ENCODE results near the gene PCMT1. TPM values are rescaled to one million over a fixed set of nuclear protein-coding genes. Genes with fewer than 3 reads are reported as not detected.
A peak's percentile ranks its signal among the peaks of the same experiment; 100 is the strongest.
"Not testable (repeated sequence)": the region's sequence is repeated elsewhere in the genome, so short reads cannot be mapped to it uniquely, and the experiment has no call there.

PCMT1 gene
- polyA plus RNA-seq, 6 donors from 2014 or later = 115 to 157 (median 125) TPM

GRCh38 chr6:149728499-149729234 lies 20.9 kb upstream of the PCMT1 start:
- Mint-ChIP-seq H3K27me3 (no peaks in the 10 kb centered on the region), H3K36me3 (no peaks in the 10 kb centered on the region), H3K4me3 (peak overlapping the region in 4 of 8 donors; percentile 5 to 65 (median 30)), H3K9me3 (no peaks in the 10 kb centered on the region), H3K27ac (peak overlapping the region in 5 of 6 donors; percentile 54 to 92 (median 75)), H3K4me1 (peaks cover 14 to 22% (median 19%) of the 10 kb centered on the region in 3 donors)
- no peak for ATAC-seq (ENCODE audit: low read depth in 2 of 2)
- DNase-seq = no peak

GRCh38 chr6:149729824-149730223 lies 19.7 kb upstream of the PCMT1 start:
- Mint-ChIP-seq H3K9me3 (no peaks in the 10 kb centered on the region), H3K27ac (no peak overlapping the region), H3K4me3 (no peak overlapping the region), H3K4me1 (peaks cover 10 to 17% (median 17%) of the 10 kb centered on the region in 3 donors), H3K36me3 (no peaks in the 10 kb centered on the region), H3K27me3 (no peaks in the 10 kb centered on the region)
- DNase-seq (no peak), ATAC-seq (ENCODE audit: low read depth in 2 of 2) (no peak)

GRCh38 chr6:149733089-149733720 lies 16.3 kb upstream of the PCMT1 start:
- Mint-ChIP-seq H3K9me3 (no peaks in the 10 kb centered on the region), H3K27me3 (no peaks in the 10 kb centered on the region), H3K36me3 (no peaks in the 10 kb centered on the region), H3K4me3 (no peak overlapping the region), H3K4me1 (peaks cover 7 to 13% (median 12%) of the 10 kb centered on the region in 3 donors), H3K27ac (no peak overlapping the region)
- DNase-seq (no peak), ATAC-seq (ENCODE audit: low read depth in 2 of 2) (no peak)

GRCh38 chr6:149734915-149735314 lies 14.6 kb upstream of the PCMT1 start:
- DNase-seq (no peak), ATAC-seq (ENCODE audit: low read depth in 2 of 2) (no peak)
- Mint-ChIP-seq H3K4me1 (peaks cover 0 to 4% (median 0%) of the 10 kb centered on the region in 3 donors), H3K27ac (no peak overlapping the region), H3K36me3 (peaks cover 5 to 7% of the 10 kb centered on the region in 2 donors), H3K4me3 (no peak overlapping the region), H3K27me3 (no peaks in the 10 kb centered on the region), H3K9me3 (no peaks in the 10 kb centered on the region)

GRCh38 chr6:149745252-149745651 lies 4.3 kb upstream of the PCMT1 start:
- not testable (repeated sequence) for H3K36me3 Mint-ChIP-seq; H3K9me3 Mint-ChIP-seq; H3K27me3 Mint-ChIP-seq; DNase-seq; ATAC-seq (ENCODE audit: low read depth in 2 of 2)
- H3K4me3 Mint-ChIP-seq = peak overlapping the region; percentile 53 to 99 (median 96)
- H3K4me1 Mint-ChIP-seq = peaks cover 8 to 25% (median 25%) of the 10 kb centered on the region in 3 donors
- H3K27ac Mint-ChIP-seq = peak overlapping the region in 3 of 6 donors; percentile 2 to 91 (median 60)

GRCh38 chr6:149746147-149746946 lies 3.2 kb upstream of the PCMT1 start, which contains the start of gene NUP43:
Gene NUP43, minus strand, starts transcription at chr6:149746529. Its CDS starts 34 bp downstream, at chr6:149746495.
- Mint-ChIP-seq H3K27ac (peak within 1 kb of the TSS; percentile 82 to 94 (median 92)), H3K27me3 (no peaks in the 10 kb centered on the region), H3K36me3 (no peaks in the 10 kb centered on the region), H3K4me1 (peaks cover 15 to 34% (median 24%) of the 10 kb centered on the region in 3 donors), H3K9me3 (no peaks in the 10 kb centered on the region), H3K4me3 (peak within 1 kb of the TSS; percentile 93 to 99 (median 96))
- peak; percentile 66 to 68 for ATAC-seq (ENCODE audit: low read depth in 2 of 2)
- DNase-seq = peak; percentile 85

GRCh38 chr6:149749082-149749593 lies 403 bp upstream of the PCMT1 start:
- peak; percentile 23 to 25 for ATAC-seq (ENCODE audit: low read depth in 2 of 2)
- not testable (repeated sequence) for H3K9me3 Mint-ChIP-seq, H3K36me3 Mint-ChIP-seq, DNase-seq, H3K27me3 Mint-ChIP-seq
- Mint-ChIP-seq H3K27ac (peak overlapping the region in 4 of 6 donors; percentile 64 to 89 (median 72)), H3K4me1 (peaks cover 15 to 45% (median 24%) of the 10 kb centered on the region in 3 donors), H3K4me3 (peak overlapping the region; percentile 84 to 99 (median 89))

GRCh38 chr6:149750136-149750609 lies 632 bp downstream of the PCMT1 start:
- Mint-ChIP-seq H3K27ac (peak overlapping the region; percentile 44 to 92 (median 78)), H3K9me3 (no peaks in the 10 kb centered on the region), H3K4me3 (peak overlapping the region; percentile 84 to 99 (median 89)), H3K27me3 (no peaks in the 10 kb centered on the region), H3K36me3 (no peaks in the 10 kb centered on the region), H3K4me1 (peaks cover 17 to 49% (median 24%) of the 10 kb centered on the region in 3 donors)
- peak; percentile 7 to 11 for ATAC-seq (ENCODE audit: low read depth in 2 of 2)
- DNase-seq = no peak

GRCh38 chr6:149751239-149751638 lies 1.7 kb downstream of the PCMT1 start:
- Mint-ChIP-seq H3K4me3 (peak overlapping the region in 7 of 8 donors; percentile 84 to 99 (median 89)), H3K9me3 (no peaks in the 10 kb centered on the region), H3K27me3 (no peaks in the 10 kb centered on the region), H3K27ac (no peak overlapping the region), H3K4me1 (peaks cover 20 to 48% (median 20%) of the 10 kb centered on the region in 3 donors), H3K36me3 (no peaks in the 10 kb centered on the region)
- ATAC-seq (ENCODE audit: low read depth in 2 of 2) = no peak
- DNase-seq = no peak

- not testable (repeated sequence) for ATAC-seq (ENCODE audit: low read depth in 2 of 2); H3K27ac Mint-ChIP-seq; H3K9me3 Mint-ChIP-seq; DNase-seq; H3K36me3 Mint-ChIP-seq; H3K27me3 Mint-ChIP-seq
- Mint-ChIP-seq H3K4me3 (peak overlapping the region in 4 of 8 donors; percentile 45 to 91 (median 68)), H3K4me1 (peaks cover 13 to 42% (median 20%) of the 10 kb centered on the region in 3 donors)
Measured at GRCh38 chr6:149751920-149752319, 2.4 kb downstream of the PCMT1 start.

GRCh38 chr6:149752600-149753373 lies 3.2 kb downstream of the PCMT1 start:
- peaks cover 9 to 33% (median 20%) of the 10 kb centered on the region in 3 donors for H3K4me1 Mint-ChIP-seq
- H3K27me3 Mint-ChIP-seq = no peaks in the 10 kb centered on the region
- H3K9me3 Mint-ChIP-seq = no peaks in the 10 kb centered on the region
- H3K36me3 Mint-ChIP-seq = no peaks in the 10 kb centered on the region
- no peak overlapping the region for H3K27ac Mint-ChIP-seq
- DNase-seq (no peak), ATAC-seq (ENCODE audit: low read depth in 2 of 2) (no peak)
- H3K4me3 Mint-ChIP-seq = peak overlapping the region in 3 of 8 donors; percentile 30 to 72 (median 61)

GRCh38 chr6:149753374-149753637 lies 3.8 kb downstream of the PCMT1 start:
- not testable (repeated sequence) for H3K4me3 Mint-ChIP-seq; DNase-seq; H3K36me3 Mint-ChIP-seq; H3K27me3 Mint-ChIP-seq; H3K27ac Mint-ChIP-seq; ATAC-seq (ENCODE audit: low read depth in 2 of 2); H3K9me3 Mint-ChIP-seq
- H3K4me1 Mint-ChIP-seq = peaks cover 9 to 33% (median 20%) of the 10 kb centered on the region in 3 donors

Measured in naive B cell (primary cell).